GM18511 (cell line): Measurements from ENCODE around the gene FOXD4L6.
"Not testable (repeated sequence)": the region's sequence is repeated elsewhere in the genome, so short reads cannot be mapped to it uniquely, and the experiment has no call there.

ENCODE experiments used
- ATAC-seq: cut with Tn5 transposase; IDR thresholded peaks from one replicate; pipeline ENCODE4 v1.9.1; 2021; ENCODE audit warnings: mild to moderate bottlenecking, moderate library complexity; ENCODE audit not compliant: unreplicated experiment

The FOXD4L6 gene

GRCh38 chr9:41104542-41104941, 23.9 kb downstream of the FOXD4L6 start:
- ATAC-seq: not testable (repeated sequence)

- not testable (repeated sequence) for ATAC-seq
These were observed 28.0 kb downstream of the FOXD4L6 start for GRCh38 chr9:41100508-41100907.

- ATAC-seq: not testable (repeated sequence)
These were observed 29.7 kb downstream of the FOXD4L6 start for GRCh38 chr9:41098759-41099158.

GRCh38 chr9:41095060-41095459, 33.4 kb downstream of the FOXD4L6 start:
- peak; percentile 61 for ATAC-seq

GRCh38 chr9:41094010-41094773, 34.3 kb downstream of the FOXD4L6 start:
- ATAC-seq: not testable (repeated sequence)

GRCh38 chr9:41090922-41091321, 37.6 kb downstream of the FOXD4L6 start:
- ATAC-seq: not testable (repeated sequence)

- not testable (repeated sequence) for ATAC-seq
These were observed 38.1 kb downstream of the FOXD4L6 start for GRCh38 chr9:41090386-41090785.

GRCh38 chr9:41088450-41089059, 39.9 kb downstream of the FOXD4L6 start:
- ATAC-seq: peak; percentile 80

- ATAC-seq: not testable (repeated sequence)
These were observed 40.6 kb downstream of the FOXD4L6 start for GRCh38 chr9:41087929-41088328.

- ATAC-seq: not testable (repeated sequence)
These were observed 41.2 kb downstream of the FOXD4L6 start for GRCh38 chr9:41087157-41087780.

GRCh38 chr9:41086685-41087084, 41.8 kb downstream of the FOXD4L6 start:
- not testable (repeated sequence) for ATAC-seq

GRCh38 chr9:41086215-41086614, 42.3 kb downstream of the FOXD4L6 start:
- ATAC-seq: not testable (repeated sequence)

- ATAC-seq: not testable (repeated sequence)
These were observed 46.1 kb downstream of the FOXD4L6 start for GRCh38 chr9:41082358-41082757.

GRCh38 chr9:41079464-41079863, 49.0 kb downstream of the FOXD4L6 start:
- ATAC-seq: not testable (repeated sequence)

GRCh38 chr9:41077586-41077985, 50.9 kb downstream of the FOXD4L6 start:
- ATAC-seq: not testable (repeated sequence)
